ENCODE data around the gene METAP1.

METAP1 gene

GRCh38 chr4:98961770-98962169, 33.8 kb upstream of the METAP1 start:
- no peak overlapping the region for H3K27ac ChIP-seq
- TF ChIP-seq CTCF (conservative IDR thresholded peaks at IDR 0.05) (no peak), ZFX (IDR thresholded peaks at IDR 0.05) (no peak)

GRCh38 chr4:98963538-98964433, 31.7 kb upstream of the METAP1 start:
- TF ChIP-seq ZFX (IDR thresholded peaks at IDR 0.05) (no peak), CTCF (conservative IDR thresholded peaks at IDR 0.05) (no peak)
- no peak overlapping the region for H3K27ac ChIP-seq

GRCh38 chr4:98966926-98967325, 28.6 kb upstream of the METAP1 start:
- TF ChIP-seq CTCF (conservative IDR thresholded peaks at IDR 0.05) = no peak
- TF ChIP-seq ZFX (IDR thresholded peaks at IDR 0.05) = no peak
- no peak overlapping the region for H3K27ac ChIP-seq

GRCh38 chr4:98967786-98968329, 27.7 kb upstream of the METAP1 start:
- TF ChIP-seq ZFX (IDR thresholded peaks at IDR 0.05) (no peak), CTCF (conservative IDR thresholded peaks at IDR 0.05) (no peak)
- no peak overlapping the region for H3K27ac ChIP-seq

GRCh38 chr4:98969878-98970785, 25.4 kb upstream of the METAP1 start:
- no peak overlapping the region for H3K27ac ChIP-seq
- TF ChIP-seq CTCF (conservative IDR thresholded peaks at IDR 0.05) = no peak
- TF ChIP-seq ZFX (IDR thresholded peaks at IDR 0.05) = no peak

- H3K27ac ChIP-seq = no peak overlapping the region; the same call in 1 of the 2 replicates
- TF ChIP-seq ZFX (IDR thresholded peaks at IDR 0.05) (no peak), CTCF (conservative IDR thresholded peaks at IDR 0.05) (no peak)
Observed at GRCh38 chr4:98976716-98977115, 18.8 kb upstream of the METAP1 start.

Measured in C4-2B (cell line).